Measurements from ENCODE around the gene NSFL1C.

DNA sequence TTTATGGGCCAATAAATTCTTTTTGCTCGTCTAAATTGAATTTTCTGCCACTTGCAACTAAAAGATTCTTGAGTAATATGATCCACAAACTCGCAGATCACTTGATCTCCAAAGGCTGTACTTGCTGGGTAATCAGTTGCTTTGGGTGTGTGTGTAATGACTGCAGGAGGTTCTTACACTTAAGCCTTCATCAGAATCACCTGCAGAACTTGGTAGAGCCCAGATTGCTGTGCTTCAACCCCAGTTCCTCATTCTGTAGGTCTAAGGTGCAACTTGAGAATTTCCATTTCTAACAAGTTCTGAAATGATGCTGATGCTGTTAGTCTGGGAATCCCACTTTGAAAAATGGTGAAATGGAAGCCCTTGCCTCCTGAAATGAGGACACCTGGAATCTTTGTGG, 60.8 kb downstream of the NSFL1C start:
- TF ChIP-seq CREB1 (IDR thresholded peaks at IDR 0.05; ENCODE audit: low read depth) (no peak), TEAD4 (IDR thresholded peaks at IDR 0.05) (no peak), NFIC (IDR thresholded peaks at IDR 0.05) (no peak), TAF1 (IDR thresholded peaks at IDR 0.05; ENCODE audit: low read depth) (no peak), TCF12 (IDR thresholded peaks at IDR 0.05; ENCODE audit: low read depth) (no peak), CEBPB (IDR thresholded peaks at IDR 0.05) (no peak), EP300 (IDR thresholded peaks at IDR 0.05; ENCODE audit: borderline replicate concordance) (no peak)
- TF ChIP-seq, protein P1, sequence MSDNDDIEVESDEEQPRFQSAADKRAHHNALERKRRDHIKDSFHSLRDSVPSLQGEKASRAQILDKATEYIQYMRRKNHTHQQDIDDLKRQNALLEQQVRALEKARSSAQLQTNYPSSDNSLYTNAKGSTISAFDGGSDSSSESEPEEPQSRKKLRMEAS (IDR thresholded peaks at IDR 0.05) = no peak
- TF ChIP-seq, protein P2, sequence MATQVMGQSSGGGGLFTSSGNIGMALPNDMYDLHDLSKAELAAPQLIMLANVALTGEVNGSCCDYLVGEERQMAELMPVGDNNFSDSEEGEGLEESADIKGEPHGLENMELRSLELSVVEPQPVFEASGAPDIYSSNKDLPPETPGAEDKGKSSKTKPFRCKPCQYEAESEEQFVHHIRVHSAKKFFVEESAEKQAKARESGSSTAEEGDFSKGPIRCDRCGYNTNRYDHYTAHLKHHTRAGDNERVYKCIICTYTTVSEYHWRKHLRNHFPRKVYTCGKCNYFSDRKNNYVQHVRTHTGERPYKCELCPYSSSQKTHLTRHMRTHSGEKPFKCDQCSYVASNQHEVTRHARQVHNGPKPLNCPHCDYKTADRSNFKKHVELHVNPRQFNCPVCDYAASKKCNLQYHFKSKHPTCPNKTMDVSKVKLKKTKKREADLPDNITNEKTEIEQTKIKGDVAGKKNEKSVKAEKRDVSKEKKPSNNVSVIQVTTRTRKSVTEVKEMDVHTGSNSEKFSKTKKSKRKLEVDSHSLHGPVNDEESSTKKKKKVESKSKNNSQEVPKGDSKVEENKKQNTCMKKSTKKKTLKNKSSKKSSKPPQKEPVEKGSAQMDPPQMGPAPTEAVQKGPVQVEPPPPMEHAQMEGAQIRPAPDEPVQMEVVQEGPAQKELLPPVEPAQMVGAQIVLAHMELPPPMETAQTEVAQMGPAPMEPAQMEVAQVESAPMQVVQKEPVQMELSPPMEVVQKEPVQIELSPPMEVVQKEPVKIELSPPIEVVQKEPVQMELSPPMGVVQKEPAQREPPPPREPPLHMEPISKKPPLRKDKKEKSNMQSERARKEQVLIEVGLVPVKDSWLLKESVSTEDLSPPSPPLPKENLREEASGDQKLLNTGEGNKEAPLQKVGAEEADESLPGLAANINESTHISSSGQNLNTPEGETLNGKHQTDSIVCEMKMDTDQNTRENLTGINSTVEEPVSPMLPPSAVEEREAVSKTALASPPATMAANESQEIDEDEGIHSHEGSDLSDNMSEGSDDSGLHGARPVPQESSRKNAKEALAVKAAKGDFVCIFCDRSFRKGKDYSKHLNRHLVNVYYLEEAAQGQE (IDR thresholded peaks at IDR 0.05; ENCODE audit: low read depth) = no peak
